AG09319 (cell line): ENCODE results near the gene ATP8B1.

Experiments
- DNase-seq: peaks from one replicate; pipeline ENCODE4 v3.0.0-alpha.2; 2010; ENCODE audit warnings: low read depth; ENCODE audit errors: extremely low read depth
- TF ChIP-seq, protein P1 (sequence below): IDR thresholded peaks from 2 replicates; pipeline ENCODE4 v1.5.1; 2011; ENCODE audit warnings: low read depth, mild to moderate bottlenecking, inconsistent platforms, low read length, moderate library complexity

Gene ATP8B1

DNA sequence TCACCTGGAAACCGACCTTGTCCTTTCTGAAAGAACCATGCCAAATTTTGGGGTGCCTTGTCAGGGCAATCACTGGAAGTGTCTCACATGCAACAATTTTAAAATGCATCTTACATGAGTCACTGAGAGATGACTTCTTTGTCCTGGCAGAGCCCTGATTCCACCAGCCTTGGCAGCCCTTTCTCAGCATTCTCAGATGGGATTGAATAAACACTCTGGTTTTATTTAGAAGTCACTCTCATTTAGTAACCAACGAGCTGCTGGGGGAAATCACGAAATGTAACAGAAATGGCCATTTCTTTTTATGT lies 3.8 kb upstream of the ATP8B1 start:
- no peak for DNase-seq

DNA sequence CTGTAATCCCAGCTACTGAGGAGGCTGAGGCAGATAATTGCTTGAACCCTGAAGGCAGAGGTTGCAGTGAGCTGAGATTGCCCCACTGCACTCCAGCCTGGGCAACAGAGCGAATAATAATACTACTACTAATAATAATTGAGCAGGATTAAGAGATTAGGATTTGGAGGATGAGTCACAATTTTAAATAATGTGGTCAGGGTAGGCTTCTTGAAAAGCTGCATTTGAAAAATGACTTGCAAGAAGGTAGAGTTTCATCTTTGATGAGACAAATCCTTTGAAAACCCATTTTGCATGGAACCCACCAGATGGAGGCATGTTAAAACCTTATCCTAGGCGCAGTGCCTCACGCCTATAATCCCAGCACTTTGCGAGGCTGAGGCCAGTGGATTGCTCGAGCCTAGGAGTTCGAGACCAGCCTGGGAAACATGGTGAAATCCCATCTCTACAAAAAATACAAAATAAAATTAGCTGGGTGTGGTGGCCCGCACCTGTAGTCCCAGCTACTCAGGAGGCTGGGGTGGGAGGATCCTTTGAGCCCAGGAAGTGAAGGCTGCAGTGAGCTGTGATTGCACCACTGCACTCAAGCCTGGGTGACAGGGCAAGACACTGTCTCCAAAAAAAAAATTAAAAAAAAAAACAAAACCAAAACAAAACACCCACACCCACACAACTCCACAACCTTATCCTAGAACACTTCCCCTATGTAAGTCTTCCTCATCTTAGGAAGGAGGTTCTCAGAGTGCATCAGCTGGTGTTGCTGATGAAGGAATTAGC lies 3.3 kb upstream of the ATP8B1 start:
- TF ChIP-seq, protein P1, sequence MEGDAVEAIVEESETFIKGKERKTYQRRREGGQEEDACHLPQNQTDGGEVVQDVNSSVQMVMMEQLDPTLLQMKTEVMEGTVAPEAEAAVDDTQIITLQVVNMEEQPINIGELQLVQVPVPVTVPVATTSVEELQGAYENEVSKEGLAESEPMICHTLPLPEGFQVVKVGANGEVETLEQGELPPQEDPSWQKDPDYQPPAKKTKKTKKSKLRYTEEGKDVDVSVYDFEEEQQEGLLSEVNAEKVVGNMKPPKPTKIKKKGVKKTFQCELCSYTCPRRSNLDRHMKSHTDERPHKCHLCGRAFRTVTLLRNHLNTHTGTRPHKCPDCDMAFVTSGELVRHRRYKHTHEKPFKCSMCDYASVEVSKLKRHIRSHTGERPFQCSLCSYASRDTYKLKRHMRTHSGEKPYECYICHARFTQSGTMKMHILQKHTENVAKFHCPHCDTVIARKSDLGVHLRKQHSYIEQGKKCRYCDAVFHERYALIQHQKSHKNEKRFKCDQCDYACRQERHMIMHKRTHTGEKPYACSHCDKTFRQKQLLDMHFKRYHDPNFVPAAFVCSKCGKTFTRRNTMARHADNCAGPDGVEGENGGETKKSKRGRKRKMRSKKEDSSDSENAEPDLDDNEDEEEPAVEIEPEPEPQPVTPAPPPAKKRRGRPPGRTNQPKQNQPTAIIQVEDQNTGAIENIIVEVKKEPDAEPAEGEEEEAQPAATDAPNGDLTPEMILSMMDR: no peak
- DNase-seq: no peak

More for the DNA sequence above, 3.8 kb upstream of the ATP8B1 start:
- TF ChIP-seq, protein P1: no peak

DNA sequence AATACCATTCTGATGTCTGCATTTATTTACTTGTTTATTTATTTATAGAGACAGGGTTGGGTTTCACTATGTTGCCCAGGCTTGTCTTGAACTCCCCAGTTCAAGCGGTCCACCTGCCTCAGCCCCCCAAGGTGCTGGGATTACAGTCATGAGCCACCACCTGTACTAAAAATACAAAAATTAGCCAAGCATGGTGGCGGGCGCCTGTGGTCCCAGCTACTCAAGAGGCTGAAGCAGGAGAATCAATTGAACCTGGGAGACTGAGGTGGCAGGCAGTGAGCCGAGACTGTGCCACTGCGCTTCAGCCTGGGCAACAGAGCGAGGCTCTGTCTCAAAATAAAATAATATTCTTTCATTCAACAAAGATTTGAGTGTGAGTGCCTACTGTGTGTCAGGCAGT lies 2.0 kb upstream of the ATP8B1 start:
- DNase-seq: no peak
- TF ChIP-seq, protein P1: no peak

DNA sequence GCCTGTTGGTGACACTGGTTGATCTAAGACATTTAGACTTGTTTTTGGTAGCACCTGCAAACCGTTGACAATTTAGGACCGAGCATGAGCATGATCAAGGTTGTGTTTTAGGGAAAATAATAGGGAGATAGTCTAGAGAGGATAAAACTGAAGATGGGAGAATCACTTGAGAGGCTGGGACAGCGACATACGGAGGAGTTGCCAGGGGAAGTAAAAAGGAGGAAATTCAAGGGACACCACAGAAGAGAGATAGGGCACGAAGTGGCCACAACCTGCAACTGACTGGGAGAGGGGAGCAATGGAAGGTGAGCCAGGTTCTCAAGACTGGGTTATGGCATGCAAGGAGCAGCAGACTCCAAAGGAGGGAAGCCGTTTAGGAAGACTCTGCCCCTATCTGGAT lies 1.4 kb upstream of the ATP8B1 start:
- TF ChIP-seq, protein P1: no peak
- DNase-seq: no peak

DNA sequence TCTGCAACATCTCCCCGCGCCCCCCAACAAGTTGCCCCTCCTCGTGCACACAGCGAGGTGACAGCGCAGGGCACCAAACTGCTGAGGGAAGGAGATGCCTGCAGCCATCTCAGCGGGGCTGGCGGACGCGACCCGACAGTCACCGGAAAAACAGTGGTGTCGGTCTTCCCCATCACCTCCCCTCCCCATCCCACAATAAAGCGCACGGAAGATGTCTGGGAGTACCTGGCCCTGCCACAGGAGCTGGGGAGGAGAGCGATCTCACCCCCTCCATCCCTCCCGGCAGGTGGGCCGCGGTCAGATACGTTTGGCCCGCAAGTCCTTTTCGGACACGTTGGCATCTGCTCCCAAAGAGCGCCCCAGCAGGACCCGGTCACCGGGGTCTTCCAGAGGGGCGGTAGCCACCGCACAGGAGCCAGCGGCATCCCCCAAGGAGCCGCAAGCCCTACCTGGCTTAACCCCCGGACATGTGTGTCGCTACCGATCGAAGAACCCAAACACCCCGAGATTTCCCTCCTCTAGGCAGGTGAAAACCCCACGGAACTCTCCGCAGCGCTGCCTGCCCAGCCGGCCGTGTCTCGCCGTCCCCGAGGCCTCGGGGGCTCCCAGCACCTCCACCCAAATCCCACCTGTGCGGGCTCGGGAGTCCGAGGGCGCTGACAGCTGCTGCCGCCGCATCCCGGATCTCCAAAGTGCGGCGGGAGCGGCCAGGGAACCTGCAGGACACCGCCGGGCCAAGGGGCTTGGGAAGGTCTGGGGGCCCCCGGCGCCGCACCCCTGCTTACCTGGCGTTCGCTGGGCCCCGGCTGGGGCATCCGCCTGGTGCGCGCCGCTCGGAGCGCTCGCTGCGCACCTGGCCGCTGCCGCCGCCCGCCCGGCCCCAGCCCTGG lies 657 bp downstream of the ATP8B1 start:
- TF ChIP-seq, protein P1: no peak
- DNase-seq: no peak

DNA sequence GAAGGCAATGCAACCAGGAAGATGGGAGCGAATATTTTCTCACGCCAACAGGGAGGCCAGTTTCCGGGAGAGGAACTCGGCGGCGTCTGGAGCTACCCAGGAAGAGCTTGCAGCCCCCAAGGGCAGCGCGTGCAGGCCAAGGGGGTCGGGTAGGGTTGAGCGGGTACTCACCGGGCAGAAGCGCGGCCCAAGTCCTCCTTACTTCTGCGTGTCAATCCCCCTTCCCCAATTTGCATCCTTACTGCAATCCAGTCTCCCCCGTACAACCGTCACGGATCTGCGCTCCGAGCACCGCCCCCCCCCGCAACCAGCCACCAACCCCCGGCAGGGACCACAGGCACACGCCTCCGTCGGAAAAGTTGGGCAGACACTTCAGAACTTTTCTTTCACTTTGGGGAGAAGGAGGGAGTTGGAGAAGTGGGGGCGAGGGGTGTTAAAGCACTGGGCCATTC lies 1.3 kb downstream of the ATP8B1 start:
- DNase-seq: no peak
- TF ChIP-seq, protein P1: no peak

DNA sequence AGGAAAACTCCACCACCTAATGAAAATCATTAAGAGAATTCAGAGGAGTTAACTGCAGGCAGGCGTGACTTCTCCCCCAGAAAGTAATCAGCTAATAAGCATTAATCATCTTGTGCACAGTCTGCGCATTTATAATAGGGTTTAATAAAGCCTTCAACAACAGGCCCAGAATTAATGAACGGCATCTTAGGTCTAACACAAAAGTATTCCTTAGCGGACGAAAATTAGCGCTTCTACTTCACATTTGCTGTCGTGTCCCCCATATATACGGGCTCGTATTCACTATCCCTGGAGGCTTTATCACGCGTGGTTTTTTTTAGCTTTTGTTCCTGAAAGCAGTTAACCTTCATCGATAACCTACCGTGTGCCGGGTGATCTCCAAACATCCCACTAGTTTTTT lies 1.8 kb downstream of the ATP8B1 start:
- no peak for DNase-seq
- TF ChIP-seq, protein P1: no peak
